HG02610 (cell line): ENCODE data around the gene DNAH6.
"Not testable (repeated sequence)": the region's sequence is repeated elsewhere in the genome, so short reads cannot be mapped to it uniquely, and the experiment has no call there.

Source experiments
- ATAC-seq: cut with Tn5 transposase; IDR thresholded peaks from one replicate; pipeline ENCODE4 v1.9.1; 2021; ENCODE audit warnings: mild to moderate bottlenecking, moderate library complexity; ENCODE audit not compliant: unreplicated experiment

DNAH6 gene

GRCh38 chr2:84858937-84859336 is 342.6 kb downstream of the DNAH6 start:
- ATAC-seq, result no peak

- ATAC-seq, result no peak
Observed at GRCh38 chr2:84861539-84861938, 345.2 kb downstream of the DNAH6 start.

- no peak for ATAC-seq
Observed at GRCh38 chr2:84862006-84862405, 345.7 kb downstream of the DNAH6 start.

GRCh38 chr2:84865181-84865783 is 349.0 kb downstream of the DNAH6 start:
- ATAC-seq, result peak; percentile 56

- no peak for ATAC-seq
Observed at GRCh38 chr2:84866122-84866521, 349.8 kb downstream of the DNAH6 start.

GRCh38 chr2:84868327-84868726 is 352.0 kb downstream of the DNAH6 start:
- not testable (repeated sequence) for ATAC-seq
